ENCODE measurements around the gene KCNA2.
A peak's percentile ranks its signal among the peaks of the same experiment; 100 is the strongest.

KCNA2 gene

GRCh38 chr1:110628323-110629105 lies 22.4 kb upstream of the KCNA2 start:
- no peak for DNase-seq

GRCh38 chr1:110627764-110628163 lies 21.6 kb upstream of the KCNA2 start:
- peak; percentile 3 for DNase-seq

- DNase-seq = no peak
Observed at GRCh38 chr1:110626889-110627288, 20.7 kb upstream of the KCNA2 start.

- DNase-seq = no peak
Observed at GRCh38 chr1:110620686-110621085, 14.5 kb upstream of the KCNA2 start.

GRCh38 chr1:110620250-110620615 lies 14.1 kb upstream of the KCNA2 start:
- DNase-seq = no peak

GRCh38 chr1:110619412-110620249 lies 13.5 kb upstream of the KCNA2 start:
- peak; percentile 30 for DNase-seq

- DNase-seq = no peak
Observed at GRCh38 chr1:110618668-110619067, 12.5 kb upstream of the KCNA2 start.

- DNase-seq = no peak
Observed at GRCh38 chr1:110617589-110617988, 11.4 kb upstream of the KCNA2 start.

- no peak for DNase-seq
Observed at GRCh38 chr1:110617116-110617515, 11.0 kb upstream of the KCNA2 start.

- DNase-seq = peak; percentile 15
Observed at GRCh38 chr1:110616587-110616986, 10.4 kb upstream of the KCNA2 start.

- peak; percentile 12 for DNase-seq
Observed at GRCh38 chr1:110615548-110616130, 9.5 kb upstream of the KCNA2 start.

- DNase-seq = no peak
Observed at GRCh38 chr1:110612060-110612745, 6.0 kb upstream of the KCNA2 start.

GRCh38 chr1:110610696-110611286 lies 4.6 kb upstream of the KCNA2 start:
- DNase-seq = no peak

GRCh38 chr1:110610084-110610483 lies 3.9 kb upstream of the KCNA2 start:
- no peak for DNase-seq

GRCh38 chr1:110608247-110608646 lies 2.1 kb upstream of the KCNA2 start:
- DNase-seq = no peak

GRCh38 chr1:110607536-110608230 lies 1.5 kb upstream of the KCNA2 start:
- no peak for DNase-seq

- no peak for DNase-seq
Observed at GRCh38 chr1:110606657-110607535, 738 bp upstream of the KCNA2 start.

GRCh38 chr1:110605446-110605845 lies 712 bp downstream of the KCNA2 start:
- DNase-seq = no peak

- no peak for DNase-seq
Observed at GRCh38 chr1:110604586-110605148, 1.5 kb downstream of the KCNA2 start.

GRCh38 chr1:110603058-110603457 lies 3.1 kb downstream of the KCNA2 start:
- DNase-seq = no peak

- no peak for DNase-seq
Observed at GRCh38 chr1:110602466-110602865, 3.7 kb downstream of the KCNA2 start.
